ENCODE results near the gene TMEM72.

Gene TMEM72

DNA sequence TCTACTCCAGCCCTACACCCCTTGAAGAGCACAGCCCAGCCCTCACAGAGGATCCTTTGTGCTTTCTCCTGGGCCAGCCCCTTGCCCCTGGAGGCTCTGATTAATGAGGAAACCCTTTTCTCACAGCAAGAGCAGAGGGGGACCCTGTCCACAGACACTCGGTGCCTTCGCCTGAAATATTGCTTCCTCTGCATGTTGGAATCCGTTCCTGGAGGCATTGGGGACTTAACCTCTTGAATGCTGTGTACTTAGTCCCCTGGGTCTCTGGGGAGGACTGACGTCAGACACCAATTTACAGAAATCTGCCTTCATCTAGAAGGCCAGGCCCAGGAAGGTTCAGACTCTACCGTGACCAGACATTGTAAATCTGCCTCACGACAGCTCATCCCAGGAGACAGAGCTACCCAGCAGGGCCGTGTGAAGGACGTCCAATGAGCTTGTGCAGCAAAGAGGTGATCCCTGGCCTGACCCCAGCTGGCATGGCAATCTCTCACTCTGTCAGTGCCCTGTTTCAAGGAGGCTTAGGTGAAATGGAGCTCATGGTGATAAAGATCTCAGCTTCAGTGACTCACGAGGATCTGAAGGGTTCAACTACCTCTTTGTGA is 8.1 kb upstream of the TMEM72 start:
- TF ChIP-seq CTCF (IDR thresholded peaks at IDR 0.05; ENCODE audit: low read depth, low read length): no peak
- DNase-seq (ENCODE audit: extremely low read depth, low read depth): no peak

GRCh38 chr10:44906486-44906885 is 4.7 kb upstream of the TMEM72 start:
- DNase-seq (ENCODE audit: extremely low read depth, low read depth): no peak
- no peak for TF ChIP-seq CTCF (IDR thresholded peaks at IDR 0.05; ENCODE audit: low read depth, low read length)

GRCh38 chr10:44907556-44907955 is 3.6 kb upstream of the TMEM72 start:
- TF ChIP-seq CTCF (IDR thresholded peaks at IDR 0.05; ENCODE audit: low read depth, low read length): no peak
- DNase-seq (ENCODE audit: extremely low read depth, low read depth): no peak

GRCh38 chr10:44908066-44908749 is 2.9 kb upstream of the TMEM72 start:
- TF ChIP-seq CTCF (IDR thresholded peaks at IDR 0.05; ENCODE audit: low read depth, low read length): no peak
- DNase-seq (ENCODE audit: extremely low read depth, low read depth): peak; percentile 32

DNA sequence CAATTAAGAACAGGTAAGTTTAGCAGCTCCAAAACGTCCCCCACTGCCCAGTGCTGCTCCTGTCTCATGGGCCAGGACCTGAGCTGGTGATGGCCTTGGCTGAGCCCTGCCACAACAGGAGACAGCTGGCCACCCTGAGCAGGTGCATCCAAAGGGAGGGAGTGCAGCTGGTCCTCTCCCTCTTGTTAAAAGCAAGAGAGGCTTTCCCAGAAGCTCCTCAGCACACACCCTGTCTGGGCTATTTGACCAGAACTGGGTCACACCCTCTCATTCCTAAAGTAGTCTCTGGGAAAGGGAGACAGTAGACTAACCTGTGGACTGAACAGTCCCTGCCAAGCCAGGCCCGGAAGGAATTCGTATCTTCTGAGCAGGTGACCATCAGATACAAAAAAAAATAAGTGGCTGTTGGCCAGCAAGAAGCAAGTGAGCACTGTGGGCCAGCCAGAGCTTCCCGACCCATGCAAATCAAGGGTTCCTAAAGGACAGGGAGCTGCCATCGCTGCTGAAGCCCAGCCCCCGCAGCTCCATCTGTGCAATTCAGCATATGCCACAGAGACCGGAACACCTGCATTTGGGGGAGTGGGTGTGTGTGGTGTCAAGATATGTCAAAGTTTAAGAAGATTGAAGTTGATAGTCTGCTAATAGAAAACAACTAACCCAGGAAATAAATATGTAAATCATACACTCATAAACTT is 2.1 kb upstream of the TMEM72 start:
- DNase-seq (ENCODE audit: extremely low read depth, low read depth): no peak
- no peak for TF ChIP-seq CTCF (IDR thresholded peaks at IDR 0.05; ENCODE audit: low read depth, low read length)

DNA sequence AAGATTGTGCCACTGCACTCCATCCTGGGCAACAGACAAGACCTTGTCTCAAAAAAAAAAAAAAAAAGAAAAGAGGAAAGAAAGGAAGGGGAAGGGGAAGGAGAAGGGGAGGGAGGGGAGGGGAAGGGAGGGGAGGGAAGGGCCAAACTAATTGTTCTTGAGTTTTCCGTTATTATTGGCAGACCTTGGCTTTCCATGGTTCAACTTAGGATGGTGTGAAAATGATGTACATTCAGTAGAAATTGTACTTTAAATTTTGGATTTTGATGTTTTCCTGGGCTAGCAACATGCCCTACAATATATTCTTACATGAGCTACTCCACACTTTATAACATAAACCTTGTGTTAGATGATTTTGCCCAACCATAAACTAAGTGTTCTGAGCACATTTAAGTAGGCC is 1.2 kb upstream of the TMEM72 start:
- no peak for TF ChIP-seq CTCF (IDR thresholded peaks at IDR 0.05; ENCODE audit: low read depth, low read length)
- DNase-seq (ENCODE audit: extremely low read depth, low read depth): no peak

GRCh38 chr10:44910602-44911001 is 535 bp upstream of the TMEM72 start:
- no peak for DNase-seq (ENCODE audit: extremely low read depth, low read depth)
- TF ChIP-seq CTCF (IDR thresholded peaks at IDR 0.05; ENCODE audit: low read depth, low read length): no peak

All from AG09319 (cell line).